ENCODE results near the gene E2F4.

The E2F4 gene

DNA sequence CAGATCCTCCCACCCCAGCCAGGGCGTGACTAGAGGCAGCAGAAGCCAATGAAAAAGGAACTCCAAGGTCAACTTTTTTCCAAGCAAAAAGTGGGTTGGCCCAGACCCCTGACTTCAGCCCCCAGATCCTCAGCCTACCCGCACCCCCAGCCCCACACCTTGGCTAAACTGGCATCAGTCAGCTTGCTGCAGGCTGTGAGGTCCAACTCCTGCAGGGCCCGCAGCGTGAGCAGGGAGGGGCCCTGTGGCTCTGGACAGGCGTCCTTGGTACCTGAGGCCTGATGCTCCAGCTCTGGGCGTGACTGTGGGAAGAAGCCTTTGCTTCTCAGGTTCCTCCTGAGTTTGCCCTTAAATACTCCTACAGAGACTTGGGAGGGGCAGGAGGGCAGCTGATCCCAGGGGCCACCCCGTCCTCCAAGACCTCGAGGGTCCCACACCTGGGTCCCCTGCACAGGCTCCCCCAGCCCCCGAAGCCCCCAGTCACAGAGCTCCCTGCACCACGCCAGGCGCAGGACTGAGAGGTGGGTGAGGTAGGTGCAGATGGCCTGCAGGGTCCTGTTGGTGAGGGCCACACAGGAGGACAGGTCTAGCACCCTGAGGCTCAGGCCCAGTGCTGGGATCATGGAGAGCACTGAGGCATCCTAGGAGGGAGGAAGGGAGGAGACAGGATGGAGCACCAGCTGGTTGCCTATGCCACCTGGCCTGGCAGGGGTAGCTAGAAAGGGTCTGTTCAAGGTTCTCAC is 16.4 kb downstream of the E2F4 start:
- no CpG with 5 or more reads among the region's 11 CpGs for WGBS, 2 donors (ENCODE audit: extremely low coverage in 2 of 2, insufficient read length in 2 of 2, insufficient replicate concordance in 1 of 2)
- Histone ChIP-seq H3K4ac (ENCODE audit: low read length) (no peak overlapping the region), H3K4me2 (ENCODE audit: insufficient read depth, low read length, poor library complexity, severe bottlenecking) (no peak overlapping the region), H2AFZ (ENCODE audit: low read length) (no peak overlapping the region), H2BK120ac (ENCODE audit: low read depth, low read length) (peak overlapping the region; percentile 47), H3K79me1 (ENCODE audit: low read depth, low read length) (no peaks in the 10 kb centered on the region), H2BK12ac (ENCODE audit: low read length) (no peak overlapping the region), H2BK5ac (ENCODE audit: low read length) (peak overlapping the region; percentile 91), H3K9me3 (replicated peaks in 1 of 2; ENCODE audit: control insufficient read depth in 2 of 2, insufficient read depth in 1 of 2, low read depth in 1 of 2, low read length in 2 of 2) (no peaks in the 10 kb centered on the region), H2AK5ac (ENCODE audit: low read depth, low read length) (peak overlapping the region; percentile 33), H3K18ac (ENCODE audit: low read length) (no peak overlapping the region), H3K23ac (ENCODE audit: low read depth, low read length, poor library complexity) (peak overlapping the region; percentile 23), H3K36me3 (replicated peaks in 1 of 2; ENCODE audit: control insufficient read depth in 2 of 2, insufficient read depth in 2 of 2, low read length in 2 of 2) (peaks cover 7 to 21% of the 10 kb centered on the region in 2 donors), H3K4me3 (ENCODE audit: low read length in 2 of 2) (no peak overlapping the region), H4K8ac (ENCODE audit: low read depth, low read length) (no peak overlapping the region), H3K14ac (ENCODE audit: low read length) (peak overlapping the region; percentile 64), H3K27me3 (ENCODE audit: control insufficient read depth in 3 of 3, insufficient read depth in 3 of 3, low read depth in 1 of 3, low read length in 3 of 3) (no peaks in the 10 kb centered on the region), H2BK15ac (ENCODE audit: low read length) (no peak overlapping the region), H4K91ac (ENCODE audit: low read depth, low read length, poor library complexity) (no peak overlapping the region), H3K4me1 (ENCODE audit: control insufficient read depth in 2 of 2, insufficient read depth in 1 of 2, low read depth in 1 of 2, low read length in 2 of 2) (peaks cover 8 to 21% of the 10 kb centered on the region in 2 donors), H3K27ac (replicated peaks; ENCODE audit: low read length) (no peak overlapping the region), H3K9ac (ENCODE audit: low read depth, low read length, poor library complexity) (no peak overlapping the region)
- no peak for DNase-seq (ENCODE audit: low spot score)

DNA sequence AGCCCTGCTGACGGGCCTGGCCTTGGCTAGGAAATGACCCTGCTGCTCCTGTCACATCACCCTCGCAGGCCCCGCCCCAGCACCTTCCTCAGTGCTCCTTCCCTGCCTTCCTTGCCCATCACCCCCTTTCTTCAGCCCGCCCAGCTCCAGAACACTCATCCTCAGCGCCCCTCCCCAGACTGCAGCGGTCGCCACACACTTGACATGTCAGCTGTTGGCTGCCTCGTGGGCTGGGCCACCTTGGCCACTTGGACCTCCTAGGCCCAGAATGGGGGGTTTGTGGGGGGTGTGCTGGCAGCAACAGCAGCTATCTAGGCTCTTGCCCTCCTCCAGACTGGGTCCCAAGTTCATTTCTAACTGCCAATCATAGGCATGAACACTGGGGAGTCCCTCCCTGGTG is 17.6 kb downstream of the E2F4 start:
- no peak overlapping the region for H3K23ac ChIP-seq (ENCODE audit: low read depth, low read length, poor library complexity)
- H3K14ac ChIP-seq (ENCODE audit: low read length) = no peak overlapping the region
- DNase-seq (ENCODE audit: low spot score) = no peak
- H3K79me1 ChIP-seq (ENCODE audit: low read depth, low read length) = no peaks in the 10 kb centered on the region
- no CpG with 5 or more reads among the region's 8 CpGs for WGBS, 2 donors (ENCODE audit: extremely low coverage in 2 of 2, insufficient read length in 2 of 2, insufficient replicate concordance in 1 of 2)
- H2BK5ac ChIP-seq (ENCODE audit: low read length) = no peak overlapping the region
- peak overlapping the region; percentile 66 for H2AK5ac ChIP-seq (ENCODE audit: low read depth, low read length)
- no peak overlapping the region for H3K4me2 ChIP-seq (ENCODE audit: insufficient read depth, low read length, poor library complexity, severe bottlenecking)
- H4K91ac ChIP-seq (ENCODE audit: low read depth, low read length, poor library complexity) = no peak overlapping the region
- no peak overlapping the region for H2BK15ac ChIP-seq (ENCODE audit: low read length)
- H2BK12ac ChIP-seq (ENCODE audit: low read length) = no peak overlapping the region
- no peak overlapping the region for H3K18ac ChIP-seq (ENCODE audit: low read length)
- H3K36me3 ChIP-seq (replicated peaks in 1 of 2; ENCODE audit: control insufficient read depth in 2 of 2, insufficient read depth in 2 of 2, low read length in 2 of 2) = peaks cover 0 to 10% of the 10 kb centered on the region in 2 donors
- no peak overlapping the region for H3K27ac ChIP-seq (replicated peaks; ENCODE audit: low read length)
- H3K4ac ChIP-seq (ENCODE audit: low read length) = no peak overlapping the region
- H3K4me1 ChIP-seq (ENCODE audit: control insufficient read depth in 2 of 2, insufficient read depth in 1 of 2, low read depth in 1 of 2, low read length in 2 of 2) = peaks cover 8 to 21% of the 10 kb centered on the region in 2 donors
- peak overlapping the region; percentile 47 for H3K9ac ChIP-seq (ENCODE audit: low read depth, low read length, poor library complexity)
- peak overlapping the region; percentile 19 for H4K8ac ChIP-seq (ENCODE audit: low read depth, low read length)
- no peak overlapping the region for H2AFZ ChIP-seq (ENCODE audit: low read length)
- no peaks in the 10 kb centered on the region for H3K9me3 ChIP-seq (replicated peaks in 1 of 2; ENCODE audit: control insufficient read depth in 2 of 2, insufficient read depth in 1 of 2, low read depth in 1 of 2, low read length in 2 of 2)
- no peaks in the 10 kb centered on the region for H3K27me3 ChIP-seq (ENCODE audit: control insufficient read depth in 3 of 3, insufficient read depth in 3 of 3, low read depth in 1 of 3, low read length in 3 of 3)
- no peak overlapping the region for H2BK120ac ChIP-seq (ENCODE audit: low read depth, low read length)
- no peak overlapping the region for H3K4me3 ChIP-seq (ENCODE audit: low read length in 2 of 2)

DNA sequence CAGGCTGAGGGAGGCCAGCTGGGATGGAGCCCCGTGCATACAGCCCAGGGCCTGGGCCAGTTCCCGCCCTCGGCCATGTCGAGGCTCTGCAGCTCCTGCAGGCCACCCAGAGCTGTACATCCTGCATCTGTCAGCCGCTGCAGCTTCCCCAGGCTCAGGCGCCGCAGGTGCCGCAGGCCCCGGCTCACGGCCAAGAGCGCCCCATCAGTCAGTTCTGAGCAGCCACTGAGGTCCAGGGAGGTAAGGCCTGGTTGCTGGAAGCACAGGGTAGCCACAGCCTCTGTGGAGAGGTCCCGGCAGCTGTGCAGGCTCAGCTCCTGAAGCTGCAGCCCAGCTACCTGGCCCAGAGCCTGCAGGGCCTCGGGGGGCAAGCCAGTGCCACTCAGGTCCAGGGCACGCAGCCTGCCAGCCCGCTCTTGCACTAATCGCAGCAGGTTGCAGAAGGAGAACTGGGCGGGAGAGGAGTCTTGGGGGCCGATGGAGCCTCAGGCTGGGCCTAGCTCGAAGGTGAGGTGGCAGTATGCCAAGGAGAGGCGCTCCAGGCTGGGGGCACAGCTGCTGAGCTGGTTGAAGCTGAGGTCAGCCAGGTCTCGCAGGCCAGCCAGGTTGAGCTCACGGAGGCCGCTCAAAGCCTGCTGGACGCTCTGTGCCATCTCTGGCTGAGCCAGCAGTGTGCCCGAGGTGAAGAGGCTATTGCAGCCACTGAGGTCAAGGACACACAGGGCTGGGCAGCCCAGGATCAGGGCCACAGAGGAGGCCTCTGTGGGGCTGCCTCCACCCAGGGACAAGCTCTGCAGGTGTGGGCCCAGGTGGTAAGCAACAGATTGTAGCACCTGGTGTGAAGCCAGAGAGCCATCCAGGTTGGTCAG is 18.3 kb downstream of the E2F4 start:
- H2BK15ac ChIP-seq (ENCODE audit: low read length) = no peak overlapping the region
- H3K9ac ChIP-seq (ENCODE audit: low read depth, low read length, poor library complexity) = no peak overlapping the region
- peak overlapping the region; percentile 37 for H3K23ac ChIP-seq (ENCODE audit: low read depth, low read length, poor library complexity)
- H2BK120ac ChIP-seq (ENCODE audit: low read depth, low read length) = no peak overlapping the region
- H4K91ac ChIP-seq (ENCODE audit: low read depth, low read length, poor library complexity) = no peak overlapping the region
- H3K36me3 ChIP-seq (replicated peaks in 1 of 2; ENCODE audit: control insufficient read depth in 2 of 2, insufficient read depth in 2 of 2, low read length in 2 of 2) = peaks cover 0 to 10% of the 10 kb centered on the region in 2 donors
- H2BK12ac ChIP-seq (ENCODE audit: low read length) = no peak overlapping the region
- peaks cover 1% of the 10 kb centered on the region for H3K79me1 ChIP-seq (ENCODE audit: low read depth, low read length)
- no peaks in the 10 kb centered on the region for H3K9me3 ChIP-seq (replicated peaks in 1 of 2; ENCODE audit: control insufficient read depth in 2 of 2, insufficient read depth in 1 of 2, low read depth in 1 of 2, low read length in 2 of 2)
- no CpG with 5 or more reads among the region's 25 CpGs for WGBS, 2 donors (ENCODE audit: extremely low coverage in 2 of 2, insufficient read length in 2 of 2, insufficient replicate concordance in 1 of 2)
- H2AK5ac ChIP-seq (ENCODE audit: low read depth, low read length) = peak overlapping the region; percentile 79
- peak overlapping the region; percentile 58 for H3K14ac ChIP-seq (ENCODE audit: low read length)
- no peak overlapping the region for H2BK5ac ChIP-seq (ENCODE audit: low read length)
- H2AFZ ChIP-seq (ENCODE audit: low read length) = no peak overlapping the region
- no peak for DNase-seq (ENCODE audit: low spot score)
- H3K4me2 ChIP-seq (ENCODE audit: insufficient read depth, low read length, poor library complexity, severe bottlenecking) = no peak overlapping the region
- no peak overlapping the region for H3K4me3 ChIP-seq (ENCODE audit: low read length in 2 of 2)
- H3K4me1 ChIP-seq (ENCODE audit: control insufficient read depth in 2 of 2, insufficient read depth in 1 of 2, low read depth in 1 of 2, low read length in 2 of 2) = peaks cover 8 to 21% of the 10 kb centered on the region in 2 donors
- H3K4ac ChIP-seq (ENCODE audit: low read length) = no peak overlapping the region
- no peaks in the 10 kb centered on the region for H3K27me3 ChIP-seq (ENCODE audit: control insufficient read depth in 3 of 3, insufficient read depth in 3 of 3, low read depth in 1 of 3, low read length in 3 of 3)
- H3K27ac ChIP-seq (replicated peaks; ENCODE audit: low read length) = no peak overlapping the region
- peak overlapping the region; percentile 17 for H3K18ac ChIP-seq (ENCODE audit: low read length)
- no peak overlapping the region for H4K8ac ChIP-seq (ENCODE audit: low read depth, low read length)

- H3K36me3 ChIP-seq (replicated peaks in 1 of 2; ENCODE audit: control insufficient read depth in 2 of 2, insufficient read depth in 2 of 2, low read length in 2 of 2) = peaks cover 0 to 6% of the 10 kb centered on the region in 2 donors
- WGBS, 2 donors (ENCODE audit: extremely low coverage in 2 of 2, insufficient read length in 2 of 2, insufficient replicate concordance in 1 of 2) = no CpG with 5 or more reads among the region's 7 CpGs
- no peaks in the 10 kb centered on the region for H3K27me3 ChIP-seq (ENCODE audit: control insufficient read depth in 3 of 3, insufficient read depth in 3 of 3, low read depth in 1 of 3, low read length in 3 of 3)
- no peak overlapping the region for H2AK5ac ChIP-seq (ENCODE audit: low read depth, low read length)
- no peak overlapping the region for H2BK15ac ChIP-seq (ENCODE audit: low read length)
- peaks cover 1% of the 10 kb centered on the region for H3K79me1 ChIP-seq (ENCODE audit: low read depth, low read length)
- no peak overlapping the region for H3K4me3 ChIP-seq (ENCODE audit: low read length in 2 of 2)
- H3K4ac ChIP-seq (ENCODE audit: low read length) = no peak overlapping the region
- H3K27ac ChIP-seq (replicated peaks; ENCODE audit: low read length) = no peak overlapping the region
- H3K18ac ChIP-seq (ENCODE audit: low read length) = no peak overlapping the region
- H3K23ac ChIP-seq (ENCODE audit: low read depth, low read length, poor library complexity) = no peak overlapping the region
- H3K9me3 ChIP-seq (replicated peaks in 1 of 2; ENCODE audit: control insufficient read depth in 2 of 2, insufficient read depth in 1 of 2, low read depth in 1 of 2, low read length in 2 of 2) = no peaks in the 10 kb centered on the region
- no peak overlapping the region for H2AFZ ChIP-seq (ENCODE audit: low read length)
- no peak overlapping the region for H3K4me2 ChIP-seq (ENCODE audit: insufficient read depth, low read length, poor library complexity, severe bottlenecking)
- H2BK5ac ChIP-seq (ENCODE audit: low read length) = no peak overlapping the region
- H3K4me1 ChIP-seq (ENCODE audit: control insufficient read depth in 2 of 2, insufficient read depth in 1 of 2, low read depth in 1 of 2, low read length in 2 of 2) = peaks cover 8 to 13% of the 10 kb centered on the region in 2 donors
- no peak overlapping the region for H3K14ac ChIP-seq (ENCODE audit: low read length)
- no peak for DNase-seq (ENCODE audit: low spot score)
- H2BK120ac ChIP-seq (ENCODE audit: low read depth, low read length) = no peak overlapping the region
- H4K8ac ChIP-seq (ENCODE audit: low read depth, low read length) = no peak overlapping the region
- H2BK12ac ChIP-seq (ENCODE audit: low read length) = no peak overlapping the region
- H3K9ac ChIP-seq (ENCODE audit: low read depth, low read length, poor library complexity) = no peak overlapping the region
- no peak overlapping the region for H4K91ac ChIP-seq (ENCODE audit: low read depth, low read length, poor library complexity)
These were observed 19.7 kb downstream of the E2F4 start for GRCh38 chr16:67211674-67212073.

Data from neuronal stem cell (in vitro differentiated cells).